HEK293 (cell line): ENCODE results near the gene MGAT1.

Experiments
- CTCF ChIA-PET: fragments of 350-600 bp; formaldehyde crosslinking; extraction: SDS; loops from one replicate; lab custom pipeline; 2021; ENCODE audit warnings: antibody characterized with exemption; lab: Yijun Ruan, JAX
- POLR2A ChIA-PET: fragments of 300-600 bp; formaldehyde crosslinking; extraction: SDS; loops from one replicate; lab custom pipeline; 2020; ENCODE audit warnings: antibody characterized with exemption, inconsistent platforms; lab: Yijun Ruan, JAX
- H3K27ac ChIP-seq: fragments of 200-500 bp; sonication (Bioruptor generic); 2 replicates; pipeline ENCODE4 v1.5.1; 2014; ENCODE audit warnings: low read depth, low read length, control low read depth, inconsistent platforms; ENCODE audit errors: extremely low read depth
- H3K36me3 ChIP-seq, 2 experiments: fragments of 200-500 bp in 1 of 2; sonication (Bioruptor generic) in 1 of 2; 1 replicate in 1 of 2; 2 replicates in 1 of 2; pipeline ENCODE4 v1.5.1; 2014 to 2017; ENCODE audit warnings: inconsistent platforms in 2 of 2, low read length in 2 of 2; ENCODE audit not compliant: control insufficient read depth in 2 of 2, insufficient read depth in 1 of 2
- H3K4me1 ChIP-seq: fragments of 200-500 bp; sonication (Bioruptor generic); 2 replicates; pipeline ENCODE4 v1.5.1; 2014; ENCODE audit warnings: mild to moderate bottlenecking, low read length, inconsistent platforms; ENCODE audit not compliant: control insufficient read depth, insufficient read depth
- H3K4me3 ChIP-seq: 2 replicates; pipeline ENCODE4 v1.5.1; 2011; ENCODE audit warnings: low read depth, mild to moderate bottlenecking, control low read depth, low read length, moderate library complexity
- H3K9me3 ChIP-seq: fragments of 200-500 bp; sonication (Bioruptor generic); 2 replicates; pipeline ENCODE4 v1.5.1; 2014; ENCODE audit warnings: low read depth, low read length, inconsistent platforms; ENCODE audit not compliant: control insufficient read depth, insufficient read depth
- KLF8 ChIP-seq: fragments of 450-650 bp; formaldehyde crosslinking; IDR thresholded peaks from 2 replicates; pipeline ENCODE4 v1.5.1; 2016; ENCODE audit warnings: missing biosample characterization, missing genetic modification characterization
- MYNN ChIP-seq: fragments of 450-650 bp; formaldehyde crosslinking; IDR thresholded peaks from 2 replicates; pipeline ENCODE4 v1.5.1; 2016; ENCODE audit warnings: missing biosample characterization, missing genetic modification characterization, borderline replicate concordance
- MZF1 ChIP-seq: fragments of 450-650 bp; formaldehyde crosslinking; IDR thresholded peaks from 2 replicates; pipeline ENCODE4 v1.5.1; 2017; ENCODE audit warnings: missing biosample characterization, missing genetic modification characterization, borderline replicate concordance
- SETDB1 ChIP-seq: IDR thresholded peaks from one replicate; pipeline ENCODE4 v1.6.1; 2017; ENCODE audit warnings: mild to moderate bottlenecking, low read length, moderate library complexity, mixed read lengths; ENCODE audit not compliant: insufficient read length
- TRIM28 ChIP-seq: IDR thresholded peaks from 2 replicates; pipeline ENCODE4 v1.6.1; 2011; ENCODE audit warnings: low read length, control low read depth, borderline replicate concordance
- YY1 ChIP-seq: fragments of 450-650 bp; formaldehyde crosslinking; IDR thresholded peaks from 2 replicates; pipeline ENCODE4 v1.5.1; 2018; ENCODE audit warnings: missing biosample characterization, missing genetic modification characterization
- ZBTB7A ChIP-seq: fragments of 450-650 bp; formaldehyde crosslinking; IDR thresholded peaks from 2 replicates; pipeline ENCODE4 v1.5.1; 2016; ENCODE audit warnings: low read depth, missing biosample characterization, missing genetic modification characterization
- ZBTB8A ChIP-seq: fragments of 450-650 bp; formaldehyde crosslinking; IDR thresholded peaks from 2 replicates; pipeline ENCODE4 v1.5.1; 2016; ENCODE audit warnings: missing biosample characterization, missing genetic modification characterization
- ZFP3 ChIP-seq: fragments of 450-650 bp; formaldehyde crosslinking; IDR thresholded peaks from 2 replicates; pipeline ENCODE4 v1.5.1; 2016; ENCODE audit warnings: low read depth, missing biosample characterization, missing genetic modification characterization
- ZFP41 ChIP-seq: fragments of 450-650 bp; formaldehyde crosslinking; IDR thresholded peaks from 2 replicates; pipeline ENCODE4 v1.5.1; 2016; ENCODE audit warnings: missing biosample characterization, missing genetic modification characterization, borderline replicate concordance
- ZNF10 ChIP-seq: fragments of 450-650 bp; formaldehyde crosslinking; IDR thresholded peaks from 2 replicates; pipeline ENCODE4 v1.5.1; 2017; ENCODE audit warnings: missing biosample characterization, missing genetic modification characterization
- ZNF112 ChIP-seq: fragments of 450-650 bp; formaldehyde crosslinking; IDR thresholded peaks from 2 replicates; pipeline ENCODE4 v1.5.0; 2017; ENCODE audit warnings: missing biosample characterization, missing genetic modification characterization
- ZNF157 ChIP-seq: fragments of 450-650 bp; formaldehyde crosslinking; IDR thresholded peaks from 2 replicates; pipeline ENCODE4 v1.5.1; 2016; ENCODE audit warnings: missing biosample characterization, missing genetic modification characterization
- ZNF169 ChIP-seq: fragments of 450-650 bp; formaldehyde crosslinking; IDR thresholded peaks from 2 replicates; pipeline ENCODE4 v1.5.1; 2016; ENCODE audit warnings: missing biosample characterization, missing genetic modification characterization
- ZNF18 ChIP-seq: fragments of 450-650 bp; formaldehyde crosslinking; IDR thresholded peaks from 2 replicates; pipeline ENCODE4 v1.5.1; 2016; ENCODE audit warnings: missing biosample characterization, missing genetic modification characterization
- ZNF2 ChIP-seq: fragments of 450-650 bp; formaldehyde crosslinking; IDR thresholded peaks from 2 replicates; pipeline ENCODE4 v1.5.1; 2016; ENCODE audit warnings: missing biosample characterization, missing genetic modification characterization
- ZNF26 ChIP-seq: fragments of 450-650 bp; formaldehyde crosslinking; IDR thresholded peaks from 2 replicates; pipeline ENCODE4 v1.5.1; 2016; ENCODE audit warnings: missing biosample characterization, missing genetic modification characterization
- ZNF311 ChIP-seq: fragments of 450-650 bp; formaldehyde crosslinking; IDR thresholded peaks from 2 replicates; pipeline ENCODE4 v1.5.1; 2017; ENCODE audit warnings: missing biosample characterization, missing genetic modification characterization, borderline replicate concordance
- ZNF335 ChIP-seq: fragments of 450-650 bp; formaldehyde crosslinking; conservative IDR thresholded peaks from 2 replicates; pipeline ENCODE4 v1.5.1; 2016; ENCODE audit warnings: missing biosample characterization, missing genetic modification characterization
- ZNF341 ChIP-seq: fragments of 450-650 bp; formaldehyde crosslinking; IDR thresholded peaks from 2 replicates; pipeline ENCODE4; 2016; ENCODE audit warnings: low read depth, missing biosample characterization, missing genetic modification characterization
- ZNF362 ChIP-seq: fragments of 450-650 bp; formaldehyde crosslinking; IDR thresholded peaks from 2 replicates; pipeline ENCODE4 v1.5.1; 2016; ENCODE audit warnings: missing biosample characterization, missing genetic modification characterization
- ZNF37A ChIP-seq: fragments of 450-650 bp; IDR thresholded peaks from 2 replicates; pipeline ENCODE4 v1.5.1; 2018; ENCODE audit warnings: missing biosample characterization, missing genetic modification characterization
- ZNF404 ChIP-seq: fragments of 450-650 bp; formaldehyde crosslinking; IDR thresholded peaks from 2 replicates; pipeline ENCODE4 v1.5.1; 2017; ENCODE audit warnings: missing biosample characterization, missing genetic modification characterization
- ZNF530 ChIP-seq: fragments of 450-650 bp; formaldehyde crosslinking; IDR thresholded peaks from 2 replicates; pipeline ENCODE4 v1.5.1; 2016; ENCODE audit warnings: low read depth, missing biosample characterization, missing genetic modification characterization
- ZNF544 ChIP-seq: fragments of 450-650 bp; formaldehyde crosslinking; IDR thresholded peaks from 2 replicates; pipeline ENCODE4 v1.5.0; 2017; ENCODE audit warnings: missing biosample characterization, missing genetic modification characterization
- ZNF549 ChIP-seq: fragments of 450-650 bp; IDR thresholded peaks from 2 replicates; pipeline ENCODE4 v1.5.1; 2018; ENCODE audit warnings: missing biosample characterization, missing genetic modification characterization, mild to moderate bottlenecking, inconsistent platforms, moderate library complexity
- ZNF571 ChIP-seq: fragments of 450-650 bp; formaldehyde crosslinking; IDR thresholded peaks from 2 replicates; pipeline ENCODE4 v1.5.0; 2017; ENCODE audit warnings: missing biosample characterization, missing genetic modification characterization
- ZNF610 ChIP-seq: fragments of 450-650 bp; formaldehyde crosslinking; IDR thresholded peaks from 2 replicates; pipeline ENCODE4 v1.5.1; 2016; ENCODE audit warnings: missing biosample characterization, missing genetic modification characterization, borderline replicate concordance
- ZNF645 ChIP-seq: fragments of 450-650 bp; formaldehyde crosslinking; IDR thresholded peaks from 2 replicates; pipeline ENCODE4; 2016; ENCODE audit warnings: missing biosample characterization, missing genetic modification characterization
- ZNF707 ChIP-seq: fragments of 450-650 bp; formaldehyde crosslinking; IDR thresholded peaks from 2 replicates; pipeline ENCODE4 v1.5.1; 2016; ENCODE audit warnings: missing biosample characterization, missing genetic modification characterization
- ZNF792 ChIP-seq: fragments of 450-650 bp; formaldehyde crosslinking; IDR thresholded peaks from 2 replicates; pipeline ENCODE4 v1.5.1; 2016; ENCODE audit warnings: missing biosample characterization, missing genetic modification characterization

Gene MGAT1

GRCh38 chr5:180823940-180824629, 21.5 kb upstream of the MGAT1 start (continued):
- TF ChIP-seq ZNF18 (tag by site-specific recombination) (no peak), ZNF610 (tag by site-specific recombination) (no peak), ZNF530 (tag by site-specific recombination) (no peak), ZNF112 (tag by site-specific recombination) (no peak), ZNF2 (tag by site-specific recombination) (no peak), ZNF792 (tag by site-specific recombination) (no peak), TRIM28 (no peak), ZNF571 (no peak), ZBTB7A (tag by site-specific recombination) (no peak), KLF8 (tag by site-specific recombination) (no peak), ZNF311 (no peak)

GRCh38 chr5:180823346-180823745, 20.7 kb upstream of the MGAT1 start:
- TF ChIP-seq ZNF707 (tag by site-specific recombination) (no peak), MYNN (tag by site-specific recombination) (no peak), ZNF169 (tag by site-specific recombination) (no peak), ZNF645 (tag by site-specific recombination) (no peak), YY1 (tag by site-specific recombination) (no peak), ZFP41 (tag by site-specific recombination) (no peak), MZF1 (no peak), ZBTB8A (tag by site-specific recombination) (no peak), ZNF335 (tag by site-specific recombination) (no peak), SETDB1 (no peak), ZNF341 (no peak)
- TF ChIP-seq, all 188 proteins: peak for 0
- ChIA-PET POLR2A (no interaction called here), CTCF (interaction anchor here (0.8 to 1.4 kb wide), 2 partner anchors 10 to 14 kb away, joined by 3 to 4 read pairs; no protein-coding TSS in a partner anchor)
- H3K27ac ChIP-seq: no peak overlapping the region
- H3K4me3 ChIP-seq: no peak overlapping the region
- no peaks in the 10 kb centered on the region for H3K4me1 ChIP-seq
- no peaks in the 10 kb centered on the region for H3K9me3 ChIP-seq
- H3K36me3 ChIP-seq: no peaks in the 10 kb centered on the region

- H3K4me3 ChIP-seq: no peak overlapping the region
- TF ChIP-seq ZFP3 (tag by site-specific recombination): no peak
- TF ChIP-seq ZNF37A (tag by site-specific recombination): no peak
- TF ChIP-seq ZNF362 (tag by site-specific recombination): no peak
- no peak for TF ChIP-seq ZNF530 (tag by site-specific recombination)
- TF ChIP-seq ZNF549 (tag by site-specific recombination): no peak
- no peak for TF ChIP-seq ZNF404 (tag by site-specific recombination)
- TF ChIP-seq ZNF157 (tag by site-specific recombination): no peak
- no peak for TF ChIP-seq ZNF26 (tag by site-specific recombination)
- no peak for TF ChIP-seq ZNF544 (tag by site-specific recombination)
- TF ChIP-seq ZNF10 (tag by site-specific recombination): no peak
- H3K9me3 ChIP-seq: no peaks in the 10 kb centered on the region
- H3K36me3 ChIP-seq: no peaks in the 10 kb centered on the region
- ChIA-PET POLR2A (no interaction called here), CTCF (interaction anchor here (0.6 to 1.0 kb wide), 3 partner anchors 47 to 203 kb away, joined by 3 to 5 read pairs (median 3); no protein-coding TSS in a partner anchor)
- no peak overlapping the region for H3K27ac ChIP-seq
- peaks cover 13% of the 10 kb centered on the region for H3K4me1 ChIP-seq
Measured at GRCh38 chr5:180821538-180821937, 18.9 kb upstream of the MGAT1 start.
